ENCODE data around the gene NOP14.
"Not testable (repeated sequence)": the region's sequence is repeated elsewhere in the genome, so short reads cannot be mapped to it uniquely, and the experiment has no call there.

- TF ChIP-seq CTCF (IDR thresholded peaks at IDR 0.05): peak in 1 of 4 experiments; percentile 20
- TF ChIP-seq POLR2A, POLR2AphosphoS5 (IDR thresholded peaks at IDR 0.05): not testable (repeated sequence)
These were observed 7.8 kb downstream of the NOP14 start for GRCh38 chr4:2955186-2956044.
